ENCODE data around the gene DSG1.
"Not testable (repeated sequence)": the region's sequence is repeated elsewhere in the genome, so short reads cannot be mapped to it uniquely, and the experiment has no call there.

DSG1 gene

DNA sequence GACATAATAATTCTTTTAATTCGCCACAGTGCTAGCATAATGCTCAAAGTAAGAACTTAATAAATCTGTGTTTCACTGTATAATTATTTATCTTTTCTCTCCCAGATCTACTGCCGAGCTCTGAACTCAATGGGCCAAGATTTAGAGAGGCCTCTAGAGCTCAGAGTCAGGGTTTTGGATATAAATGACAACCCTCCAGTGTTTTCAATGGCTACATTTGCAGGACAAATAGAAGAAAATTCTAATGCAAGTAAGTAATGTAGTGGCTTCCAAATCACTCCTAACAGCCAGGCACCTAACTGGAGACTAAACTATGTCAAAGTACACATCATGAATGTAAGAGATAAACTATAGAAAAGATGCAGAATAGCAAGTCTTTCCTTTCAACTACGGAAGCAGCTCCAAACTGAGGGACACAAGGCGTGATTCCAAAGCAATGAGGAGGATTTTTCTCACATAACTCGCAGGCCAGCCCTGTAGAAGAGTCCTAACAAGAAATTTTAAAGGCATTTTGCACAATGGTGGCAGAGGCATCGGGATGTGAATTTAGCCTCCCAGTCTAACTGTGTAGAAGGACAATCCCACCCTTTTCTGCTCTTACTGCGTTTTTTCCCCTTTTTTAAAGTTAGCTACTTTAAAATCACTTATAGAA, 12.0 kb downstream of the DSG1 start:
- no peaks in the 10 kb centered on the region for H3K4me1 ChIP-seq (ENCODE audit: control insufficient read depth in 1 of 2, insufficient read depth in 2 of 2, low read length in 2 of 2)
- H3K36me3 ChIP-seq (ENCODE audit: control insufficient read depth in 1 of 2, insufficient read depth in 2 of 2, low read length in 2 of 2), result no peaks in the 10 kb centered on the region
- H3K4me3 ChIP-seq (ENCODE audit: low read depth in 1 of 2, low read length in 2 of 2), result no peak overlapping the region
- no peak overlapping the region for H3K27ac ChIP-seq (ENCODE audit: low read depth, low read length)
- H3K9me3 ChIP-seq (ENCODE audit: control insufficient read depth in 1 of 2, low read length in 2 of 2), result no peaks in the 10 kb centered on the region
- H3K27me3 ChIP-seq (ENCODE audit: control insufficient read depth in 1 of 2, insufficient read depth in 2 of 2, low read length in 2 of 2), result no peaks in the 10 kb centered on the region
- H3K9ac ChIP-seq (ENCODE audit: low read depth in 1 of 2, low read length in 2 of 2), result no peak overlapping the region

- no peaks in the 10 kb centered on the region for H3K9me3 ChIP-seq (ENCODE audit: control insufficient read depth in 1 of 2, low read length in 2 of 2)
- H3K27ac ChIP-seq (ENCODE audit: low read depth, low read length), result no peak overlapping the region
- H3K27me3 ChIP-seq (ENCODE audit: control insufficient read depth in 1 of 2, insufficient read depth in 2 of 2, low read length in 2 of 2), result no peaks in the 10 kb centered on the region
- no peak overlapping the region for H3K4me3 ChIP-seq (ENCODE audit: low read depth in 1 of 2, low read length in 2 of 2)
- H3K36me3 ChIP-seq (ENCODE audit: control insufficient read depth in 1 of 2, insufficient read depth in 2 of 2, low read length in 2 of 2), result no peaks in the 10 kb centered on the region
- no peaks in the 10 kb centered on the region for H3K4me1 ChIP-seq (ENCODE audit: control insufficient read depth in 1 of 2, insufficient read depth in 2 of 2, low read length in 2 of 2)
- H3K9ac ChIP-seq (ENCODE audit: low read depth in 1 of 2, low read length in 2 of 2), result no peak overlapping the region
Measured at GRCh38 chr18:31343454-31343853, 25.5 kb downstream of the DSG1 start.

DNA sequence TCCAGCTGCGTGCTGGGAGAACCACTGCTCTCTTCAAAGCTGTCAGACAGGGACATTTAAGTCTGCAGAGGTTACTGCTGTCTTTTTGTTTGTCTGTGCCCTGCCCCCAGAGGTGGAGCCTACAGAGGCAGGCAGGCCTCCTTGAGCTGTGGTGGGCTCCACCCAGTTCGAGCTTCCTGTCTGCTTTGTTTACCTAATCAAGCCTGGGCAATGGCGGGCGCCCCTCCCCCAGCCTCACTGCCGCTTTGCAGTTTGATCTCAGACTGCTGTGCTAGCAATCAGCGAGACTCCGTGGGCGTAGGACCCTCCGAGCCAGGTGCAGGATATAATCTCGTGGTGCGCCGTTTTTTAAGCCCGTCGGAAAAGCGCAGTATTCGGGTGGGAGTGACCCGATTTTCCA, 35.4 kb downstream of the DSG1 start:
- H3K9me3 ChIP-seq (ENCODE audit: control insufficient read depth in 1 of 2, low read length in 2 of 2); H3K27me3 ChIP-seq (ENCODE audit: control insufficient read depth in 1 of 2, insufficient read depth in 2 of 2, low read length in 2 of 2); H3K36me3 ChIP-seq (ENCODE audit: control insufficient read depth in 1 of 2, insufficient read depth in 2 of 2, low read length in 2 of 2); H3K27ac ChIP-seq (ENCODE audit: low read depth, low read length); H3K9ac ChIP-seq (ENCODE audit: low read depth in 1 of 2, low read length in 2 of 2); H3K4me1 ChIP-seq (ENCODE audit: control insufficient read depth in 1 of 2, insufficient read depth in 2 of 2, low read length in 2 of 2); H3K4me3 ChIP-seq (ENCODE audit: low read depth in 1 of 2, low read length in 2 of 2): not testable (repeated sequence)

DNA sequence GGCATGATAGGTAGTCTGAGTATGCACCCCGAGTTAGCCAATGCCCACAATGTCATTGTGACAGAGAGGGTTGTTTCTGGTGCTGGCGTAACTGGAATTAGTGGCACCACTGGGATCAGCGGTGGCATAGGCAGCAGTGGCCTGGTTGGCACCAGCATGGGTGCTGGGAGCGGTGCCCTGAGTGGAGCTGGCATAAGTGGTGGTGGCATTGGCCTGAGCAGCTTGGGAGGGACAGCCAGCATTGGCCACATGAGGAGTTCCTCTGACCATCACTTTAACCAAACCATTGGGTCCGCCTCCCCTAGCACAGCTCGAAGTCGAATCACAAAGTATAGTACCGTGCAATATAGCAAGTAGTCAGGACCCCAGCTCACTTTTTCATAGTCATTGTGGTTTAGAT, 37.0 kb downstream of the DSG1 start:
- Histone ChIP-seq H3K4me3 (ENCODE audit: low read depth in 1 of 2, low read length in 2 of 2) (no peak overlapping the region), H3K4me1 (ENCODE audit: control insufficient read depth in 1 of 2, insufficient read depth in 2 of 2, low read length in 2 of 2) (no peaks in the 10 kb centered on the region), H3K36me3 (ENCODE audit: control insufficient read depth in 1 of 2, insufficient read depth in 2 of 2, low read length in 2 of 2) (no peaks in the 10 kb centered on the region), H3K27me3 (ENCODE audit: control insufficient read depth in 1 of 2, insufficient read depth in 2 of 2, low read length in 2 of 2) (no peaks in the 10 kb centered on the region), H3K9ac (ENCODE audit: low read depth in 1 of 2, low read length in 2 of 2) (no peak overlapping the region), H3K27ac (ENCODE audit: low read depth, low read length) (no peak overlapping the region), H3K9me3 (ENCODE audit: control insufficient read depth in 1 of 2, low read length in 2 of 2) (peaks cover 0 to 5% of the 10 kb centered on the region in 2 donors)

- Histone ChIP-seq H3K9ac (ENCODE audit: low read depth in 1 of 2, low read length in 2 of 2) (no peak overlapping the region), H3K36me3 (ENCODE audit: control insufficient read depth in 1 of 2, insufficient read depth in 2 of 2, low read length in 2 of 2) (no peaks in the 10 kb centered on the region), H3K27ac (ENCODE audit: low read depth, low read length) (no peak overlapping the region), H3K27me3 (ENCODE audit: control insufficient read depth in 1 of 2, insufficient read depth in 2 of 2, low read length in 2 of 2) (no peaks in the 10 kb centered on the region), H3K4me3 (ENCODE audit: low read depth in 1 of 2, low read length in 2 of 2) (no peak overlapping the region), H3K9me3 (ENCODE audit: control insufficient read depth in 1 of 2, low read length in 2 of 2) (peaks cover 0 to 5% of the 10 kb centered on the region in 2 donors), H3K4me1 (ENCODE audit: control insufficient read depth in 1 of 2, insufficient read depth in 2 of 2, low read length in 2 of 2) (no peaks in the 10 kb centered on the region)
Measured at GRCh38 chr18:31356025-31356424, 38.1 kb downstream of the DSG1 start.

DNA sequence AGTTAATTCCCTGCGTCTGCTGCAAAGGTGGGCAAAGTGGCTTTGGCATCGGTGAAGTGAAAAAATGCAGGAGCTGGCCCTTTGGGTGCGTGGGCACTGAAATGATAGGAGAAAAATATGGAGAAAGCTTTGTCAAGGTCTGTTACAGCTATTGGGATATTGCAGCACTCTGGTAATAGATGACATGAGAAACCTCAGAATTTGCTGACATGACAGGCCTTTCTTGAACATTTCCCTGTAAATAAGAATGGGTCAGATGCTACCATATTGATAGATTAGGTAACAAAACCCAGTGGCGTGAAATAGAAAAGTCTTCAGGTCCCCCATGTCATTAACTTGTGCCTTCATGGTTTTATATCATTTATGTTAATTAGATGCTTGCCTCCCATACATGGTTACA, 46.2 kb downstream of the DSG1 start:
- no peak overlapping the region for H3K27ac ChIP-seq (ENCODE audit: low read depth, low read length)
- H3K27me3 ChIP-seq (ENCODE audit: control insufficient read depth in 1 of 2, insufficient read depth in 2 of 2, low read length in 2 of 2), result no peaks in the 10 kb centered on the region
- no peaks in the 10 kb centered on the region for H3K4me1 ChIP-seq (ENCODE audit: control insufficient read depth in 1 of 2, insufficient read depth in 2 of 2, low read length in 2 of 2)
- no peak overlapping the region for H3K9ac ChIP-seq (ENCODE audit: low read depth in 1 of 2, low read length in 2 of 2)
- no peaks in the 10 kb centered on the region for H3K36me3 ChIP-seq (ENCODE audit: control insufficient read depth in 1 of 2, insufficient read depth in 2 of 2, low read length in 2 of 2)
- H3K4me3 ChIP-seq (ENCODE audit: low read depth in 1 of 2, low read length in 2 of 2), result no peak overlapping the region
- peaks cover 2 to 6% of the 10 kb centered on the region in 2 donors for H3K9me3 ChIP-seq (ENCODE audit: control insufficient read depth in 1 of 2, low read length in 2 of 2)

DNA sequence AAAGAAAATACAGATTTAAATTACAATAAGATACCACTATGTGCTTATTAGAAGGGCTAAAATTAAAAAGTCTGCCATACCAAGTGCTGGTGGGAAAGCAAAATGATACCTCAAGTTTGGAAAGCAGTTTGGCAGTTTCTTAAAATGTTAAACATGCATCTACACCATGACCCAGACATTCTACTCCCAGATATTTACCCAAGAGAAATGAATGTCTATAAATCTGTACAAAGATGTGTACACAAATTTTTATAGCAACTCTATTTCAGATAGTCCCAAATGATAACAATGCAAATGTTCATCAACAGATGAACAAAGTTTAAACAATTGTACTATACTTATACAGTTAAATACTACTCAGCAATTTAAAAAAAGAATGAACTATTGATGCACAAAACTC, 51.5 kb downstream of the DSG1 start:
- Histone ChIP-seq H3K9me3 (ENCODE audit: control insufficient read depth in 1 of 2, low read length in 2 of 2) (no peaks in the 10 kb centered on the region), H3K4me1 (ENCODE audit: control insufficient read depth in 1 of 2, insufficient read depth in 2 of 2, low read length in 2 of 2) (no peaks in the 10 kb centered on the region), H3K4me3 (ENCODE audit: low read depth in 1 of 2, low read length in 2 of 2) (no peak overlapping the region), H3K36me3 (ENCODE audit: control insufficient read depth in 1 of 2, insufficient read depth in 2 of 2, low read length in 2 of 2) (no peaks in the 10 kb centered on the region), H3K9ac (ENCODE audit: low read depth in 1 of 2, low read length in 2 of 2) (no peak overlapping the region), H3K27ac (ENCODE audit: low read depth, low read length) (no peak overlapping the region), H3K27me3 (ENCODE audit: control insufficient read depth in 1 of 2, insufficient read depth in 2 of 2, low read length in 2 of 2) (no peaks in the 10 kb centered on the region)

GRCh38 chr18:31371989-31372388, 54.0 kb downstream of the DSG1 start:
- Histone ChIP-seq H3K4me1 (ENCODE audit: control insufficient read depth in 1 of 2, insufficient read depth in 2 of 2, low read length in 2 of 2) (no peaks in the 10 kb centered on the region), H3K27ac (ENCODE audit: low read depth, low read length) (no peak overlapping the region), H3K27me3 (ENCODE audit: control insufficient read depth in 1 of 2, insufficient read depth in 2 of 2, low read length in 2 of 2) (no peaks in the 10 kb centered on the region), H3K9me3 (ENCODE audit: control insufficient read depth in 1 of 2, low read length in 2 of 2) (no peaks in the 10 kb centered on the region), H3K36me3 (ENCODE audit: control insufficient read depth in 1 of 2, insufficient read depth in 2 of 2, low read length in 2 of 2) (no peaks in the 10 kb centered on the region), H3K9ac (ENCODE audit: low read depth in 1 of 2, low read length in 2 of 2) (no peak overlapping the region), H3K4me3 (ENCODE audit: low read depth in 1 of 2, low read length in 2 of 2) (no peak overlapping the region)

GRCh38 chr18:31373641-31374040, 55.7 kb downstream of the DSG1 start:
- Histone ChIP-seq H3K4me1 (ENCODE audit: control insufficient read depth in 1 of 2, insufficient read depth in 2 of 2, low read length in 2 of 2) (no peaks in the 10 kb centered on the region), H3K4me3 (ENCODE audit: low read depth in 1 of 2, low read length in 2 of 2) (no peak overlapping the region), H3K36me3 (ENCODE audit: control insufficient read depth in 1 of 2, insufficient read depth in 2 of 2, low read length in 2 of 2) (no peaks in the 10 kb centered on the region), H3K27ac (ENCODE audit: low read depth, low read length) (no peak overlapping the region), H3K9ac (ENCODE audit: low read depth in 1 of 2, low read length in 2 of 2) (no peak overlapping the region), H3K9me3 (ENCODE audit: control insufficient read depth in 1 of 2, low read length in 2 of 2) (no peaks in the 10 kb centered on the region), H3K27me3 (ENCODE audit: control insufficient read depth in 1 of 2, insufficient read depth in 2 of 2, low read length in 2 of 2) (no peaks in the 10 kb centered on the region)

- H3K9ac ChIP-seq (ENCODE audit: low read depth in 1 of 2, low read length in 2 of 2), result no peak within 1 kb of the TSS
- no peak within 1 kb of the TSS for H3K27ac ChIP-seq (ENCODE audit: low read depth, low read length)
- H3K4me3 ChIP-seq (ENCODE audit: low read depth in 1 of 2, low read length in 2 of 2), result no peak within 1 kb of the TSS
- no peaks in the 10 kb centered on the region for H3K4me1 ChIP-seq (ENCODE audit: control insufficient read depth in 1 of 2, insufficient read depth in 2 of 2, low read length in 2 of 2)
- H3K9me3 ChIP-seq (ENCODE audit: control insufficient read depth in 1 of 2, low read length in 2 of 2), result no peaks in the 10 kb centered on the region
- H3K27me3 ChIP-seq (ENCODE audit: control insufficient read depth in 1 of 2, insufficient read depth in 2 of 2, low read length in 2 of 2), result no peaks in the 10 kb centered on the region
- H3K36me3 ChIP-seq (ENCODE audit: control insufficient read depth in 1 of 2, insufficient read depth in 2 of 2, low read length in 2 of 2), result no peaks in the 10 kb centered on the region
Measured at GRCh38 chr18:31376477-31376876, 58.5 kb downstream of the DSG1 start, which contains the start of gene DSG4. Gene DSG4, plus strand, starts transcription at chr18:31376777. Its CDS starts 135 bp downstream, at chr18:31376912.

DNA sequence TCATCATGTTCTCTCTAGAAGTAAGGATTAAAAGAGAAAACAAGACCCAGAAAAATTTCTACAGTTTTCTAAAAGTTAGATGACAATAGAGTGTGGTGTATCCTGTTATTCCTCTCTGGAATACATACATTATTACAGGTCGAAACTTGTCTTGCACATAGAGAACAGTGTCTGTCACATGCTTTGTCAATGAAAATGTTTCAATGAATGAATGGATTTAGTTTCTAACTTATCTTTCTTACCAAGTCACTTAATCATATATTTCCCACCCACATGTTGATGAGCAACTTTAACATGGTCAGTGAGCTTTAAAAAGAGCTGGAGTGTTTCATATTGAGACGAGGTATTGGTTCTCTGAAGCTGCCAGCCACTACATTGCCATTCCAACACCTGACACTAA, 63.0 kb downstream of the DSG1 start:
- H3K27me3 ChIP-seq (ENCODE audit: control insufficient read depth in 1 of 2, insufficient read depth in 2 of 2, low read length in 2 of 2), result no peaks in the 10 kb centered on the region
- H3K27ac ChIP-seq (ENCODE audit: low read depth, low read length), result no peak overlapping the region
- H3K4me3 ChIP-seq (ENCODE audit: low read depth in 1 of 2, low read length in 2 of 2), result no peak overlapping the region
- H3K9ac ChIP-seq (ENCODE audit: low read depth in 1 of 2, low read length in 2 of 2), result no peak overlapping the region
- no peaks in the 10 kb centered on the region for H3K9me3 ChIP-seq (ENCODE audit: control insufficient read depth in 1 of 2, low read length in 2 of 2)
- H3K36me3 ChIP-seq (ENCODE audit: control insufficient read depth in 1 of 2, insufficient read depth in 2 of 2, low read length in 2 of 2), result no peaks in the 10 kb centered on the region
- no peaks in the 10 kb centered on the region for H3K4me1 ChIP-seq (ENCODE audit: control insufficient read depth in 1 of 2, insufficient read depth in 2 of 2, low read length in 2 of 2)

Measured in duodenal mucosa (tissue), 2 donors.